Nephron progenitor cell (in vitro differentiated cells): ENCODE data around the gene TMEM108.

Experiments
- DNase-seq: peaks from one replicate; pipeline ENCODE4 v3.0.0; 2021
- H3K27ac Mint-ChIP-seq: 2 replicates; pipeline ENCODE4 v1.8.0; 2021; ENCODE audit warnings: mild to moderate bottlenecking, moderate library complexity, mixed read lengths
- H3K27me3 Mint-ChIP-seq: 2 replicates; pipeline ENCODE4 v1.8.0; 2021; ENCODE audit warnings: mild to moderate bottlenecking, low read depth, mixed read lengths; ENCODE audit not compliant: poor library complexity
- H3K36me3 Mint-ChIP-seq: 2 replicates; pipeline ENCODE4 v1.8.0; 2021; ENCODE audit warnings: low read depth, mixed read lengths
- H3K4me1 Mint-ChIP-seq: 2 replicates; pipeline ENCODE4 v1.8.0; 2021; ENCODE audit warnings: mixed read lengths
- H3K4me3 Mint-ChIP-seq: 2 replicates; pipeline ENCODE4 v1.8.0; 2021; ENCODE audit warnings: mild to moderate bottlenecking, moderate library complexity, mixed read lengths
- H3K9me3 Mint-ChIP-seq: 2 replicates; pipeline ENCODE4 v1.8.0; 2021; ENCODE audit warnings: mild to moderate bottlenecking, moderate library complexity, mixed read lengths
- TF ChIP-seq, protein P1 (sequence below): fragments of 200-600 bp; sonication (generic); IDR thresholded peaks from 2 replicates; pipeline ENCODE4 v1.5.0; 2021; ENCODE audit warnings: antibody characterized with exemption

TMEM108 gene

DNA sequence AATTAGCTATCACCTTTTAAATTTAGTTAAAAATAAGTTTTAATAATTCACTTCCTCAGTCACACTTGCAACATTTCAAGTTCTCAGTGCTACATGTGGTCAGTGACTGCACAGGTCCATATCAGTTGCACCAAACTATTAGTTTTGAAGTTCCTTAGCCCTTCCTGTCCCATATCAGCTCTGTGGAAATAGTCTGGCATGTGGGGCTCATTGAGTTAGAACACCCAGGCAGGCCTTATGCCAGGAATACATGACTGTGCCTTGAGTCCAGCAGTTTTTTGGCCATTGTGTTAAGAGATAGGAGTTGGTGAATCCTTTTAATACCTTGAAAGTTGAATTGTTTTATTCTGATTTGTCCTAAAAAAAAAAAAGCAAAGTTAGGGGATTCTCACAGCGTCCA, 207.9 kb downstream of the TMEM108 start:
- TF ChIP-seq, protein P1, sequence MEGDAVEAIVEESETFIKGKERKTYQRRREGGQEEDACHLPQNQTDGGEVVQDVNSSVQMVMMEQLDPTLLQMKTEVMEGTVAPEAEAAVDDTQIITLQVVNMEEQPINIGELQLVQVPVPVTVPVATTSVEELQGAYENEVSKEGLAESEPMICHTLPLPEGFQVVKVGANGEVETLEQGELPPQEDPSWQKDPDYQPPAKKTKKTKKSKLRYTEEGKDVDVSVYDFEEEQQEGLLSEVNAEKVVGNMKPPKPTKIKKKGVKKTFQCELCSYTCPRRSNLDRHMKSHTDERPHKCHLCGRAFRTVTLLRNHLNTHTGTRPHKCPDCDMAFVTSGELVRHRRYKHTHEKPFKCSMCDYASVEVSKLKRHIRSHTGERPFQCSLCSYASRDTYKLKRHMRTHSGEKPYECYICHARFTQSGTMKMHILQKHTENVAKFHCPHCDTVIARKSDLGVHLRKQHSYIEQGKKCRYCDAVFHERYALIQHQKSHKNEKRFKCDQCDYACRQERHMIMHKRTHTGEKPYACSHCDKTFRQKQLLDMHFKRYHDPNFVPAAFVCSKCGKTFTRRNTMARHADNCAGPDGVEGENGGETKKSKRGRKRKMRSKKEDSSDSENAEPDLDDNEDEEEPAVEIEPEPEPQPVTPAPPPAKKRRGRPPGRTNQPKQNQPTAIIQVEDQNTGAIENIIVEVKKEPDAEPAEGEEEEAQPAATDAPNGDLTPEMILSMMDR = no peak
- no peak overlapping the region for H3K4me3 Mint-ChIP-seq
- H3K9me3 Mint-ChIP-seq = peaks cover 3% of the 10 kb centered on the region
- peaks cover 28% of the 10 kb centered on the region for H3K4me1 Mint-ChIP-seq
- H3K36me3 Mint-ChIP-seq = peaks cover 3% of the 10 kb centered on the region
- H3K27ac Mint-ChIP-seq = no peak overlapping the region
- H3K27me3 Mint-ChIP-seq = peaks cover 2% of the 10 kb centered on the region
- no peak for DNase-seq

DNA sequence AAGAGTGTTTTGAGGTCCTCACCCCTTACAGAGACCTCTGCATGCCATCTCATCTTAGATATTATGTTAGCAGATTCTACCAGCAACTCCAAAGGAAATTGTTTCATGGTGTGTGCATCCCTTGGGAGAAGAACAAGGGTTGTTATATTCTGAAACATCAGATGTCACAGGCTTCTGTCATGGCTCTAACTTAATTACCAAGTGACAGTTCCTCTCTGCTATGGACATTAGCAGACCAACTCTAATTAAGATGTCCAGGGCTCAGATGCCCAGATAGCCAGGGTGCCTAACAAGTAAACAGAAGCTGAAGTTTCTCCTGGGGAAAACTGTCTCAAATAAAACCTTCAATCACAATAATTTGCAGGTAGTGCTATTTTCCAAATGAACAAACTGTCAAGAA, 208.6 kb downstream of the TMEM108 start:
- H3K9me3 Mint-ChIP-seq = no peaks in the 10 kb centered on the region
- H3K27ac Mint-ChIP-seq = no peak overlapping the region
- TF ChIP-seq, protein P1 = no peak
- H3K36me3 Mint-ChIP-seq = no peaks in the 10 kb centered on the region
- H3K27me3 Mint-ChIP-seq = no peaks in the 10 kb centered on the region
- H3K4me3 Mint-ChIP-seq = no peak overlapping the region
- no peak for DNase-seq
- H3K4me1 Mint-ChIP-seq = peaks cover 28% of the 10 kb centered on the region

GRCh38 chr3:133248389-133248788, 210.2 kb downstream of the TMEM108 start:
- H3K27ac Mint-ChIP-seq = no peak overlapping the region
- H3K4me1 Mint-ChIP-seq = peaks cover 14% of the 10 kb centered on the region
- TF ChIP-seq, protein P1 = no peak
- H3K27me3 Mint-ChIP-seq = no peaks in the 10 kb centered on the region
- H3K36me3 Mint-ChIP-seq = no peaks in the 10 kb centered on the region
- no peak overlapping the region for H3K4me3 Mint-ChIP-seq
- no peak for DNase-seq
- no peaks in the 10 kb centered on the region for H3K9me3 Mint-ChIP-seq

- H3K27me3 Mint-ChIP-seq = no peaks in the 10 kb centered on the region
- no peak overlapping the region for H3K4me3 Mint-ChIP-seq
- no peak overlapping the region for H3K27ac Mint-ChIP-seq
- no peaks in the 10 kb centered on the region for H3K9me3 Mint-ChIP-seq
- no peaks in the 10 kb centered on the region for H3K36me3 Mint-ChIP-seq
- H3K4me1 Mint-ChIP-seq = peaks cover 9% of the 10 kb centered on the region
- TF ChIP-seq, protein P1 = no peak
- DNase-seq = no peak
Measured at GRCh38 chr3:133249490-133249889, 211.3 kb downstream of the TMEM108 start.

- no peak overlapping the region for H3K27ac Mint-ChIP-seq
- peaks cover 8% of the 10 kb centered on the region for H3K9me3 Mint-ChIP-seq
- no peak overlapping the region for H3K4me3 Mint-ChIP-seq
- DNase-seq = no peak
- no peaks in the 10 kb centered on the region for H3K27me3 Mint-ChIP-seq
- TF ChIP-seq, protein P1 = no peak
- no peaks in the 10 kb centered on the region for H3K4me1 Mint-ChIP-seq
- peaks cover 8% of the 10 kb centered on the region for H3K36me3 Mint-ChIP-seq
Measured at GRCh38 chr3:133254151-133254550, 216.0 kb downstream of the TMEM108 start.

DNA sequence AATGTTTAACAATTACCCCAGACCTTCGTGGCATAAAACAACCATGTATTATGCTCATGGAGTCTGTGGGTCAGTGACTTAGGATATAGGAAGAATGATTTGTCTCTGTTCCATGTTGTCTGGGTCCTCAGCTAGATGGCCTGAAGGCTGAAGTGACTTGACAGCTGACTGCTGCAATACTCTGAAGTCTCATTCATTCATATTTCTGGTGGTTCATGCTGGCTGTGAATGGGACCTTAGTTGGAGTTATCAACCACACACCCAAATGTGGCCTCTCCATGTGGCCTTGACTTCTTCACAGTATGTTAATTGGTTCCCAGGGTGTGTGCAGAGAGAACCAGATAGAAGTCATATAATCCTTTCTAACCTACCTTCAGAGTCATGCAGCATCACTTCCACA, 216.5 kb downstream of the TMEM108 start:
- H3K4me3 Mint-ChIP-seq = no peak overlapping the region
- H3K4me1 Mint-ChIP-seq = no peaks in the 10 kb centered on the region
- H3K27ac Mint-ChIP-seq = no peak overlapping the region
- no peak for DNase-seq
- TF ChIP-seq, protein P1 = no peak
- peaks cover 8% of the 10 kb centered on the region for H3K9me3 Mint-ChIP-seq
- H3K27me3 Mint-ChIP-seq = no peaks in the 10 kb centered on the region
- H3K36me3 Mint-ChIP-seq = peaks cover 8% of the 10 kb centered on the region
